GM23338 (cell line): Measurements from ENCODE around the gene KPNA5. TPM values are rescaled to one million over a fixed set of nuclear protein-coding genes. Genes with fewer than 3 reads are reported as not detected.

Source experiments
- ATAC-seq: fragments of 200-7000 bp; cut with Tn5 transposase; 3 replicates; pipeline ENCODE4 v1.9.1; 2020
- DNase-seq: peaks from one replicate; pipeline ENCODE4 v3.0.0-alpha.2; 2015; ENCODE audit warnings: low spot score
- H2AFZ ChIP-seq: fragments of 200-600 bp; sonication (generic); 2 replicates; pipeline ENCODE4 v1.8.0; 2016; ENCODE audit warnings: antibody characterized with exemption, mild to moderate bottlenecking, moderate library complexity
- H3F3A ChIP-seq: fragments of 200-600 bp; sonication (generic); replicated peaks from 2 replicates; pipeline ENCODE4 v1.8.0; 2017; ENCODE audit warnings: antibody characterized with exemption, mixed run types, low read depth
- H3K27ac ChIP-seq: fragments of 200-600 bp; sonication (generic); 2 replicates; pipeline ENCODE4 v1.6.1; 2016; ENCODE audit warnings: low read depth
- H3K27me3 ChIP-seq: fragments of 200-600 bp; sonication (generic); 2 replicates; pipeline ENCODE4 v1.8.0; 2016; ENCODE audit warnings: mild to moderate bottlenecking, mixed run types, moderate library complexity; ENCODE audit not compliant: insufficient read depth
- H3K36me3 ChIP-seq: fragments of 200-600 bp; sonication (generic); 2 replicates; pipeline ENCODE4 v1.8.0; 2016; ENCODE audit warnings: mild to moderate bottlenecking; ENCODE audit not compliant: insufficient read depth
- H3K4me1 ChIP-seq: fragments of 200-600 bp; sonication (generic); 2 replicates; pipeline ENCODE4 v1.8.0; 2016; ENCODE audit warnings: mild to moderate bottlenecking, moderate library complexity; ENCODE audit not compliant: insufficient read depth
- H3K4me2 ChIP-seq: fragments of 200-600 bp; sonication (generic); 2 replicates; pipeline ENCODE4 v1.7.1; 2017; ENCODE audit warnings: mixed run types
- H3K4me3 ChIP-seq: fragments of 200-600 bp; sonication (generic); 2 replicates; pipeline ENCODE4 v1.6.1; 2016; ENCODE audit warnings: mixed run types
- H3K79me2 ChIP-seq: fragments of 200-600 bp; sonication (generic); replicated peaks from 2 replicates; pipeline ENCODE4 v1.8.0; 2017; ENCODE audit warnings: mild to moderate bottlenecking; ENCODE audit not compliant: insufficient read depth
- H3K9me2 ChIP-seq: fragments of 200-600 bp; sonication (generic); 2 replicates; pipeline ENCODE4 v1.8.0; 2017; ENCODE audit not compliant: insufficient read depth
- H4K20me1 ChIP-seq: fragments of 200-600 bp; sonication (generic); replicated peaks from 2 replicates; pipeline ENCODE4 v1.8.0; 2017; ENCODE audit warnings: mild to moderate bottlenecking; ENCODE audit not compliant: insufficient read depth
- H3K27ac Mint-ChIP-seq: 2 replicates; pipeline ENCODE4 v1.8.0; 2020; ENCODE audit warnings: inconsistent platforms, mild to moderate bottlenecking, moderate library complexity, mixed read lengths
- H3K27me3 Mint-ChIP-seq: 3 replicates; pipeline ENCODE4 v1.8.0; 2022; ENCODE audit warnings: low read depth, mild to moderate bottlenecking, moderate library complexity, mixed read lengths, inconsistent platforms; ENCODE audit not compliant: insufficient read depth, poor library complexity
- H3K36me3 Mint-ChIP-seq: 3 replicates; pipeline ENCODE4 v1.8.0; 2021; ENCODE audit warnings: low read depth, mild to moderate bottlenecking, inconsistent platforms, moderate library complexity, mixed read lengths
- H3K4me1 Mint-ChIP-seq: 3 replicates; pipeline ENCODE4 v1.8.0; 2020; ENCODE audit warnings: mild to moderate bottlenecking, inconsistent platforms, mixed read lengths
- H3K4me3 Mint-ChIP-seq: 3 replicates; pipeline ENCODE4 v1.8.0; 2021; ENCODE audit warnings: moderate library complexity, mild to moderate bottlenecking, inconsistent platforms, mixed read lengths
- H3K9me3 Mint-ChIP-seq: 3 replicates; pipeline ENCODE4 v1.8.0; 2020; ENCODE audit warnings: moderate library complexity, mild to moderate bottlenecking, inconsistent platforms, mixed read lengths
- CREB1 ChIP-seq: fragments of 250-450 bp; sonication (Bioruptor Pico); IDR thresholded peaks from 2 replicates; pipeline ENCODE4 v1.5.0; 2020; ENCODE audit warnings: low read depth, mild to moderate bottlenecking, moderate library complexity
- EZH2 ChIP-seq: fragments of 200-600 bp; sonication (generic); IDR thresholded peaks from one replicate; pipeline ENCODE4 v1.8.0; 2017; ENCODE audit warnings: antibody characterized with exemption, mild to moderate bottlenecking, low read depth; ENCODE audit not compliant: unreplicated experiment
- EZH2phosphoT487 ChIP-seq: fragments of 200-600 bp; sonication (generic); IDR thresholded peaks from one replicate; pipeline ENCODE4 v1.8.1; 2018; ENCODE audit warnings: antibody characterized with exemption; ENCODE audit not compliant: unreplicated experiment
- JUNB ChIP-seq: IDR thresholded peaks from one replicate; pipeline ENCODE4 v1.6.1; 2016; ENCODE audit warnings: antibody characterized with exemption; ENCODE audit not compliant: unreplicated experiment
- NANOG ChIP-seq: IDR thresholded peaks from 2 replicates; pipeline ENCODE4 v1.6.1; 2016; ENCODE audit warnings: antibody characterized with exemption, borderline replicate concordance
- POLR2AphosphoS5 ChIP-seq: IDR thresholded peaks from 2 replicates; pipeline ENCODE4 v1.6.1; 2016; ENCODE audit warnings: antibody characterized with exemption, low read depth
- REST ChIP-seq: IDR thresholded peaks from one replicate; pipeline ENCODE4 v1.6.1; 2018; ENCODE audit warnings: antibody characterized with exemption; ENCODE audit not compliant: unreplicated experiment
- ZNF114 ChIP-seq: fragments of 250-450 bp; sonication (Bioruptor Pico); IDR thresholded peaks from 2 replicates; pipeline ENCODE4 v1.5.0; 2020; ENCODE audit warnings: mild to moderate bottlenecking, moderate library complexity
- ZNF331 ChIP-seq: fragments of 250-450 bp; sonication (Bioruptor Pico); IDR thresholded peaks from 2 replicates; pipeline ENCODE4 v1.5.0; 2020; ENCODE audit warnings: low read depth, mild to moderate bottlenecking, moderate library complexity
- ZNF462 ChIP-seq: fragments of 250-450 bp; sonication (Bioruptor Pico); IDR thresholded peaks from 2 replicates; pipeline ENCODE4 v1.5.0; 2020; ENCODE audit warnings: mild to moderate bottlenecking, moderate library complexity
- polyA plus RNA-seq: library from polyadenylated mRNA; unstranded; fragments of >200 nt; fragmentation: Nextera tagmentation; extraction: Ambion mirVana; gene quantifications from 2 replicates; pipeline ENCODE4 v1.2.1, GENCODE V29; 2016
- total RNA-seq: library from RNA; depleted of rRNA; stranded (reverse); fragments of >200 nt; shearing (Covaris generic); gene quantifications from 2 replicates; pipeline ENCODE4 v1.2.3, GENCODE V29; 2014

KPNA5 gene
- total and polyA plus RNA-seq, 2 experiments from 2014 or later: 6.9 to 16.3 TPM

DNA sequence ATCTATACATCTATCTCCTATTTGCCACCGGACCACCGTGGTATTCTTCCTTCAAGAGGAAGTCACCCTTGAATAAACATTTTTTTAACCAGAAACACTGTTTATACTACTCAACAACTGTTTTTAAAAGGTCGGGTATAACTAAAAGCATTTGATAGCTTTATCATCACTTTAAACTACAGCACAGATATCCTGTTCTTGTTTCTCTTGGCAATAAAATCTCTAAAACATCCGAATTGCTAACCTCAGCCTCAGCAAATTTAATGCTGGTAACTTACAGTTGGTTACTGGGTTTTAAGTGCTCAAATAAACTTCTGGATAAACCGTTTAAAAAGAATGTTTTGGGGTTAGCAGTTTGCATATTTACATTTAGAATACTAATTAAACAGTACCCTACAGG, 32.9 kb upstream of the KPNA5 start:
- Histone ChIP-seq H3K4me2 (no peak overlapping the region), H3K4me3 (no peak overlapping the region)

More for the DNA sequence above, 32.9 kb upstream of the KPNA5 start:
- Mint-ChIP-seq H3K27me3 (no peaks in the 10 kb centered on the region), H3K4me1 (no peaks in the 10 kb centered on the region), H3K9me3 (peaks cover 8% of the 10 kb centered on the region; the same call in 2 of the 3 replicates), H3K36me3 (peaks cover 29% of the 10 kb centered on the region), H3K4me3 (no peak overlapping the region), H3K27ac (no peak overlapping the region)
- no peaks in the 10 kb centered on the region for H4K20me1 ChIP-seq
- H3K36me3 ChIP-seq: peaks cover 3% of the 10 kb centered on the region; the same call in 1 of the 2 replicates
- no peaks in the 10 kb centered on the region for H3F3A ChIP-seq
- H3K9me2 ChIP-seq: no peaks in the 10 kb centered on the region
- H2AFZ ChIP-seq: no peak overlapping the region
- TF ChIP-seq REST: no peak
- no peak for TF ChIP-seq ZNF331 (CRISPR knock-in tag)
- TF ChIP-seq ZNF114: no peak
- no peak for TF ChIP-seq JUNB
- no peak for TF ChIP-seq ZNF462
- TF ChIP-seq EZH2: no peak
- no peak for TF ChIP-seq POLR2AphosphoS5
- no peak for TF ChIP-seq CREB1 (CRISPR knock-in tag)
- no peak for TF ChIP-seq NANOG
- TF ChIP-seq EZH2phosphoT487: no peak
- no peak overlapping the region for H3K27ac ChIP-seq
- DNase-seq: no peak
- 0 out of 2 replicates have a peak, but pooled peaks cover 6% of the 10 kb centered on the region for H3K79me2 ChIP-seq
- H3K4me1 ChIP-seq: no peaks in the 10 kb centered on the region
- ATAC-seq: no peak
- no peaks in the 10 kb centered on the region for H3K27me3 ChIP-seq
